Spleen (tissue), 11 donors: Measurements from ENCODE around the gene SYNM. TPM values are rescaled to one million over a fixed set of nuclear protein-coding genes. Genes with fewer than 3 reads are reported as not detected.

Experiments used
- DNase-seq: peaks from one replicate; pipeline ENCODE4 v3.0.0-alpha.2; 2020
- H3K27ac ChIP-seq, 8 donors: fragments of 200-600 bp; sonication (generic) in 7 of 8; 1 replicate in 4 of 8; 2 replicates in 4 of 8; pipeline versions ENCODE4 v1.5.0 to v1.8.0; 2016 to 2021; ENCODE audit warnings: inconsistent platforms in 4 of 8, mild to moderate bottlenecking in 4 of 8, moderate library complexity in 1 of 8
- H3K27me3 ChIP-seq, 7 donors: fragments of 200-600 bp; sonication (generic) in 6 of 7; replicated peaks in 1 of 7; 1 replicate in 4 of 7; 2 replicates in 3 of 7; pipeline versions ENCODE4 v1.5.0 to v1.8.0; 2016 to 2021; ENCODE audit warnings: inconsistent platforms in 3 of 7, mild to moderate bottlenecking in 1 of 7
- H3K36me3 ChIP-seq, 6 donors: fragments of 200-600 bp; sonication (generic) in 5 of 6; 1 replicate in 4 of 6; 2 replicates in 2 of 6; pipeline versions ENCODE4 v1.5.0 to v1.8.0; 2016 to 2021; ENCODE audit warnings: inconsistent platforms in 2 of 6
- H3K4me1 ChIP-seq, 6 donors: fragments of 200-600 bp; sonication (generic) in 5 of 6; 1 replicate in 3 of 6; 2 replicates in 3 of 6; pipeline versions ENCODE4 v1.5.0 to v1.8.0; 2016 to 2021; ENCODE audit warnings: inconsistent platforms in 3 of 6
- H3K4me3 ChIP-seq, 8 donors: fragments of 200-600 bp; sonication (generic) in 7 of 8; 1 replicate in 4 of 8; 2 replicates in 4 of 8; pipeline versions ENCODE4 v1.5.0 to v1.8.0; 2016 to 2021; ENCODE audit warnings: inconsistent platforms in 4 of 8, mild to moderate bottlenecking in 4 of 8, moderate library complexity in 2 of 8
- H3K9me3 ChIP-seq, 8 donors: fragments of 200-600 bp; sonication (generic) in 7 of 8; 1 replicate in 4 of 8; 2 replicates in 4 of 8; pipeline versions ENCODE4 v1.5.0 to v1.8.0; 2016 to 2021; ENCODE audit warnings: inconsistent platforms in 4 of 8
- CTCF ChIP-seq, 11 experiments: fragments of 200-600 bp in 7 of 11; fragments of 450-650 bp in 4 of 11; sonication (generic) in 4 of 11; IDR thresholded peaks in 8 of 11; conservative IDR thresholded peaks in 3 of 11; 1 replicate in 7 of 11; 2 replicates in 4 of 11; pipeline versions ENCODE4 v1.4.0 to v1.8.0; 2016 to 2021; ENCODE audit warnings: antibody characterized with exemption in 11 of 11, inconsistent platforms in 4 of 11, mild to moderate bottlenecking in 1 of 11
- POLR2A ChIP-seq, 3 donors: fragments of 450-650 bp; IDR thresholded peaks; one replicate each; pipeline ENCODE4 v1.5.1; 2017; ENCODE audit warnings: antibody characterized with exemption in 3 of 3, mild to moderate bottlenecking in 1 of 3
- POLR2AphosphoS5 ChIP-seq, 3 donors: sonication (generic); formaldehyde crosslinking; IDR thresholded peaks; one replicate each; pipeline ENCODE4 v1.5.1; 2017; ENCODE audit warnings: antibody characterized with exemption in 3 of 3
- WGBS, 5 donors: extraction: QIAGEN DNeasy Blood & Tissue Kit in 3 of 5; methylation state at CpG; one replicate each; pipeline versions ENCODE4 v1.1.5 to v1.1.7; 2013 to 2018; 5-methylcytosine and 5-hydroxymethylcytosine counted together
- intact Hi-C: fragments of 100-400 bp; cut with DNase I; formaldehyde crosslinking; loops from one replicate; pipeline ENCODE4 v1.15.0; 2023; ENCODE audit warnings: low total_unique reads
- polyA plus RNA-seq, 3 donors: library from polyadenylated mRNA; stranded (reverse); fragments of 200-250 nt; gene quantifications; one replicate each; pipeline ENCODE4 v1.2.1, GENCODE V29; 2013
- total RNA-seq, 7 donors: library from RNA; depleted of rRNA in 3 of 7; stranded (reverse); fragments of >200 nt in 3 of 7; fragmentation: NEBNext Ultra II Directional in 4 of 7; extraction: Animal tissue kit (Norgen Biotek cat#: 25700) in 4 of 7; gene quantifications; one replicate each; pipeline versions ENCODE4 v1.1.0 to v1.2.1, GENCODE V29; 2016 to 2021
- donor health status: healthy with polysubstance abuse.
- donor health status: DM: no; HTN: no; CAD: no; lungs with moderate emphysema.
- donor health status: DM: no; HTN: no; CAD: no.
- donor health status: Bipolar disorder and iron deficiency.
- donor health status: healthy.
- donor health status: DM: no; HTN: no; CAD: no.
- donor health status: DM: yes; HTN: yes; CAD: no.

SYNM gene
- total and polyA plus RNA-seq, 10 donors, result 3.3 to 10.7 (median 4.1) TPM

GRCh38 chr15:99165956-99166689 is 61.2 kb downstream of the SYNM start:
- TF ChIP-seq POLR2A (IDR thresholded peaks at IDR 0.05) (no peak), POLR2AphosphoS5 (IDR thresholded peaks at IDR 0.05) (no peak), CTCF (IDR thresholded peaks at IDR 0.05 in 8 of 11, conservative IDR thresholded peaks at IDR 0.05 in 3 of 11) (no peak)
- peaks cover 0 to 25% (median 0%) of the 10 kb centered on the region in 6 donors for H3K36me3 ChIP-seq
- H3K27ac ChIP-seq, result no peak overlapping the region
- H3K27me3 ChIP-seq, result no peaks in the 10 kb centered on the region
- 82 to 85% (median 84%) methylated on average over 23 of the region's 23 CpGs for WGBS, 5 donors
- DNase-seq, result no peak
- peaks cover 0 to 14% (median 0%) of the 10 kb centered on the region in 6 donors for H3K4me1 ChIP-seq
- no peaks in the 10 kb centered on the region for H3K9me3 ChIP-seq
- intact Hi-C loops, result no loop called here
- no peak overlapping the region for H3K4me3 ChIP-seq

GRCh38 chr15:99167201-99167600 is 62.3 kb downstream of the SYNM start:
- no peak overlapping the region for H3K27ac ChIP-seq

GRCh38 chr15:99167640-99168039 is 62.8 kb downstream of the SYNM start:
- WGBS, 5 donors, result 66 to 79% (median 76%) methylated on average over 6 of the region's 6 CpGs
- Histone ChIP-seq H3K9me3 (no peaks in the 10 kb centered on the region), H3K27ac (no peak overlapping the region), H3K4me3 (no peak overlapping the region), H3K36me3 (peaks cover 0 to 35% (median 0%) of the 10 kb centered on the region in 6 donors), H3K27me3 (no peaks in the 10 kb centered on the region), H3K4me1 (peaks cover 0 to 14% (median 0%) of the 10 kb centered on the region in 6 donors)
- intact Hi-C loops, result no loop called here
- DNase-seq, result no peak
- TF ChIP-seq POLR2AphosphoS5 (IDR thresholded peaks at IDR 0.05) (no peak), CTCF (IDR thresholded peaks at IDR 0.05 in 8 of 11, conservative IDR thresholded peaks at IDR 0.05 in 3 of 11) (no peak), POLR2A (IDR thresholded peaks at IDR 0.05) (no peak)

More at GRCh38 chr15:99167201-99167600, 62.3 kb downstream of the SYNM start:
- TF ChIP-seq CTCF (IDR thresholded peaks at IDR 0.05 in 8 of 11, conservative IDR thresholded peaks at IDR 0.05 in 3 of 11) (no peak), POLR2A (IDR thresholded peaks at IDR 0.05) (no peak), POLR2AphosphoS5 (IDR thresholded peaks at IDR 0.05) (no peak)
- intact Hi-C loops, result no loop called here
- Histone ChIP-seq H3K4me3 (no peak overlapping the region), H3K9me3 (no peaks in the 10 kb centered on the region), H3K4me1 (peaks cover 0 to 14% (median 0%) of the 10 kb centered on the region in 6 donors), H3K27me3 (no peaks in the 10 kb centered on the region), H3K36me3 (peaks cover 0 to 35% (median 0%) of the 10 kb centered on the region in 6 donors)
- no peak for DNase-seq
- 62 to 88% (median 82%) methylated on average over 4 to 5 of the region's 5 CpGs for WGBS, 5 donors
